Ramos (cell line): Measurements from ENCODE around the gene MMS19.
"Not testable (repeated sequence)": the region's sequence is repeated elsewhere in the genome, so short reads cannot be mapped to it uniquely, and the experiment has no call there.

Source experiments
- in situ Hi-C: fragments of 300-500 bp; cut with MboI; formaldehyde crosslinking; loops from one replicate; pipeline ENCODE4 v1.14.3; 2022; ENCODE audit warnings: low sequenced_read_pairs; ENCODE audit not compliant: unreplicated experiment

Gene MMS19

DNA sequence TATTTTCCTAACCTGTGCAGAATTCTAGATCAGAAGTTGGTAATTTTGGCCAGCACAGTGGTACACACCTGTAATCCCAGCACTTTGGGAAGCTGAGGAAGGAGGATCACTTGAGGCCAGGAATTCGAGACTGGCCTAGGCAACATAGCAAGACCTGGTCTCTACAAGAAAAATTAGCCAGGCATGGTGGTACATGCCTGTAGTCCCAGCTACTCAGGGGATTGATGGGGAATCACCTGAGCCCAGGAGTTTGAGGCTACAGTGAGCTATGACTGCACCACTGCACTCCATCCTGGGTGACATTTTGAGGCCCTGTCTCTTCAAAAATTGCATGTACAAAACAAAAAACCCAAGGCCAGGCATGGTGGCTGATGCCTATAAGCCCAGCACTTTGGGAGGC, 63.7 kb downstream of the MMS19 start:
- in situ Hi-C loops: no loop called here

DNA sequence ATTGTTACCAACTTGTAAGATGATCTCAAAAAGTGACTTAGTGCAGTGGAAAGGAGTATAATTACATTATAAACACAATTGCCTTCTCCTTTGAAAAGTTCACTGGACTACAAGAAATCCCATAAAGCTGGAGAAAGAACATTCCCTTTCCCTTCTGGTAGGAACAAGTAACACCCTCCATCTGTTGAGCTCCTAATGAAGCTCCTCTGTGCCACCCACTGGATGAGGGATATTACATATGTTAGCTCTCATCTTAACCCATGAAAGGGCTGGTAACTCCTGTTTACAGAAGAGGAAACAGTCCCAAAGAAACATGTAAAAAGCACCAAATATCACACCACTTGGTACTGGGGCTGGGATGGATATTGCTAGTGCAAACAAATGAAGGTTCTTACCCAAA, 64.2 kb downstream of the MMS19 start:
- in situ Hi-C loops: no loop called here

DNA sequence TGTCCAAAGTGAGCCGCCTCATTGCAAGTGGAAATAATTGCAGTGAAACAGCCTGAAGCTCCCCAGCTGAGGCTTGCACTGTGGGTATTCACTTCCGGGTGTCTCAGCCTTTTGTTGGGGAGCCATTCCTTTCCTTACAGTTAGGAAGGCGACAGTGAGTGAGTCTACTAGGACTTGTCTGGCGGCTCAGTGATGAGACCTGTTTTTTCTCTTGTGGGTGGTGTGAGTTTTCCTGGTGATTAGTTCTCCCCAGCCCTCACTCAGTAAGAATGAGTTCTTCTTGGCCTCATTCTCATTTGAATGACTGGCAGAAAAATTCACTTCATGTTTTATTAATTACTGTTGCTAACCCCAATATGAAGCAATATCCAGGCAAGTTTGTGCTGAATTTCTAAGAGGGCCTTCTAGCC, 69.6 kb downstream of the MMS19 start:
- in situ Hi-C loops: no loop called here

DNA sequence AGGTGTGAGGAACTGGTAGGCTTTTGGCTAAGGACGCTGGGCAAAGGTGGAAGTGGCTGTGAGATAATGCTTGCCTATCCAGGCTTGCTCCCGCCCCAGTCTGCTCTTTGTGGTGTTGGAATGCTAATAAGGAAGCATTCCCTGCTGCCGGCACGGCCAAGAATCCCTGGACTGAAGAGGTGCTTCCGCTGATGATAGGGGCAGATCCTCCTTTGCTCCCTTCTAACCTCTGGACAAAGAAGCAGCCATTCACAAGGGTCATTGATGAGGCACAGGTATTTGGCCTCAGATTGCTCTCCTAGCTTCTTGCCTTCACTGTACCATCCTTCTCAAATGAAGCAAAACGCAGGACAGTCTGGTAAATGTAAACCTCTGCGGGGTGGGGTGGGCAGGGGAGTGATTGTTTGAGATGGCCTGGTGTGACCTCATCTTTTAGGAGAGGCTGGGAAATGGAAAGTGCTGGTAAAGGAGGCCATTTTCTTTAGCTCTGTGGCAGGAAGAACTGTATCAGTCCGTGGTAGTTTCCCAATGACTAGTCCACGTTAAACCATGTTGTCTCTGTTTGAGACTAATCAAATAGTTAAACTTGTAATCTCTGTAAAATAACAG, 70.5 kb downstream of the MMS19 start:
- in situ Hi-C loops: no loop called here

DNA sequence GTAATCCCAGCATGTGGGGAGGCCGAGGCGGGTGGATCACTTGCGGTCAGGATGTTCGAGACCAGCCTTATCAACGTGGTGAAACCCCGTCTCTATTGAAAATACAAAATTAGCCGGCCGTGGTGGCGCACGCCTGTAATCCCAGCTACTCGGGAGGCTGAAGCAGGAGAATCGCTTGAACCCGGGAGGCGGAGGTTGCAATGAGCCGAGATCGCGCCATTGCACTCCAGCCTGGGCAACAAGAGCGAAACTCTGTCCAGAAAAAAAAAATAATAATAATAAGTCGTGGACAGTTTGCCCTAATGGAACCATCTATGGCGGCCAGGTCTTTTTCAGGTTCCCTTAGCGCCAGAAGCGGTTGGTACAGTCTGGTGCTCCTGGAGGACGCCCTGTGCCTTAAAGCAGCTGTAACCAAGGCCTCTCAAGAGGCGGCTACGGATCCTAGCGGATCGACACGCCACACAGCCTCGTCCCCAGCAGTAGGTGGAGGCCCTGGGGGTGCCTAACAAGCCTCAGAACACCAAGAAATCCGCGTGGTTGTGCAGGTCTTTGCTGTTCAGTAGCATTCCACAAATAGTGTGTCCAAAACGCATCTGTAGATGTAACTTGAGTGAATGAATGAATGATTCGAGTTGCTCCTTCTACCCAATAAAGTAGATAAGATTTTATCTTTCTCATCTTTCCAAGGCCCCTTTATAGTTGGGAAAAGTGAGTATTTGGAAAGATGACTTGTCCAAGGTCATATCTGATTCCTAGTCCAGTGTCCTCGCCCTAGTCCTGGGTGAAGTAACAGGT, 71.2 kb downstream of the MMS19 start:
- in situ Hi-C loops: no loop called here

DNA sequence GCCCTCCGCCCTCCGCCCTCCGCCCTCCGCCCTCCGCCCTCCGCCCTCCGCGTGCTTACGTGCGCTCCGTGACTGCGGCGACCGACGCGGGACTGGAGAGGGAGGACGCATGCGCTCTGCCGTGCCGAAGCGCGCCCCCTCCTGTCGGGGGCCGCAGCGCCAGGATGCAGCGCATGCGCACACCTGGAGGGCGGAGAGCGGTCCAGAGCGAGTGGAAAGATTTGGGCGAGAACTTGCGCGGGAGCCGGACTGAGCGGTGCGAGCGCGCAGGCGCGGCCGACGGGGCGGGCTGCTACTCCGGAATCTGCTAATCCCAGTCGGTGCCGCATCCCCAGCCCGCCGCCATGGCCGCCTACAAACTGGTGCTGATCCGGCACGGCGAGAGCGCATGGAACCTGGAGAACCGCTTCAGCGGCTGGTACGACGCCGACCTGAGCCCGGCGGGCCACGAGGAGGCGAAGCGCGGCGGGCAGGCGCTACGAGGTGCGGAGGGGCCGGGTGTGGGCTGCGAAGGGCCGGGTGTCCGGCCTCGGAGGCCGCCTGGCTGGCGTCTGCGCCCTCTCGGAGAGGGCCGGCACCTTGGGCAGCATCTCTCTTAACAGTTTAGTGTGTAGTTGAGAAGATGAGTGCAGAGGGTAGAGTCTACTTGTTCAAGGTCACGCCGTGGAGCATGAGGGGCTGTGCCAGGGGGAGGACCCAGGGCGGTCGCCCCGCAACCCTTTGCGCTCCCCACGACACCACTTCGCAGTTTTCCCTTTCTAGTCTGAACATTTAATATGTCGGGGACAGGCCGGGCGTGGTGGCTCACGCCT, 72.1 kb downstream of the MMS19 start, which contains the start of gene PGAM1:
PGAM1 (plus strand) TSS at position 228 of the 812 bp plus-strand sequence; CDS start at position 345, 117 bp downstream.
- in situ Hi-C loops: no loop called here

DNA sequence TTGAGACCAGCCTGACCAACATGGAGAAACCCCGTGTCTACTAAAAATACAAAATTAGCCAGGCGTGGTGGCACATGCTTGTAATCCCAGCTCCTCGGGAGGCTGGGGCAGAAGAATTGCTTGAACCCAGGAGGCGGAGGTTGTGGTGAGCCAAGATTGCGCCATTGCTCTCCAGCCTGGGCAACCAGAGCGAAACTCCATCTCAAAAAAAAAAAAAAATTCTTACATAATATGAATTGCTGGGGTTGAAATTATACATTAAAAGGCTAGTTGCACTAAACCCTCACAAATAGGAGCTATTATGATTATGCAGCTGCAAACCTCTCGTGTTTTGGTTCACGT, 74.5 kb downstream of the MMS19 start:
- in situ Hi-C loops: not testable (repeated sequence)

DNA sequence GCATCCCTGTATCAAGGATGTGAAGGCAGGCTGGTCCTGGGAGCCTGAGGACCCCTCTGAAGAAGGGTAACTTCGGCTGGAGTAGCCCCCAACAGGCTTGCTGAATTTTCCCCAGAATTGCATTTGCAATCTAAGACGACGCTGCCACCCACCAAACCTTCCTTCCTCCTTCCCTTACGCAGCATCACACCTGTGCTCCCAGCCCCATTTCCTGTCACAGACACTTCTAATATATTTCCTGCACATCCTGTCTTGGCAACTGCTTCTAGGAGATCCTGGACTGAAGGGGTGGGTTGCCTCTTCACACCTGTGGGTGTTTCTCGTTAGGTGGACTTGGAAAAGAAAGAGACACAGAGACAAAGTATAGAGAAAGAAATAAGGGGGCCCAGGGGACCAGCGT, 81.7 kb downstream of the MMS19 start:
- in situ Hi-C loops: no loop called here

DNA sequence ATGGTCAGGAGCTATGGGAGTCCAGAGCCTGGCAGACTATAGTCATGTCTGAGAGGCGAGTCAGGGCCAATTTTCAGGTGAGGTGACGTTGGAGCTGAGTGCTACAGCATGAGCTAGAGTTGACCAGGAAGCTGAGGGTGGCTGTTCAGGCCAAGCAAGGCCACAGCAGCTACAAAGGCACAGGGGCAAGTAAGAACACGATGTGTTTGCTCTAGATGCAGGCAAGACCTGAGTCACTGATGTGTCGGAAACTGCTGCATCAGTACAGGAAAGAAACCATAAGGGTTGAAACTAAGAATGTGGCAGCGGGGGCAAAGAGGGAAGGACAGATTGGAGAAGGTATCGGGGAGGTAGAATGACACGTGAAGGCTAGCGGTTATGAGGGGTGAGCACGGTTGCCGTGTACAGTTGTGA, 85.3 kb downstream of the MMS19 start:
- in situ Hi-C loops: no loop called here

DNA sequence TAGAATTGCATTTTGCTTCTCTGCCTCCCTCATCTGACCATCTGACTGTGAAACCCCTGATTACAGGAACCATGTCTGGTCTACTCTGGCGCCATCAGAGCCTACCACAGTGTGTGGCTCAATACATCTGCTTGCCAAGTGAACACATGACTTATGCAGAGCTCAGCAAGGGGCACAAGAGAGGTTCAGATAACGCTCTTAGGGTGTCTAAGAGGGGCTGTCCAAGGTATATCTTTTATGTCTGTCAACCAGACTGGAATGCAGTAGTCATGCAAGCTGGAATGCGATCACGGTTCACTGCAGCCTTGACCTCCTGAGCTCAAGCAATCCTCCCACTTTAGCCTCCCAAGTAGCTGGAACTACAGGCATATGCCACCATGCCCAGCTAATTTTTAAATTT, 86.8 kb downstream of the MMS19 start:
- in situ Hi-C loops: no loop called here

DNA sequence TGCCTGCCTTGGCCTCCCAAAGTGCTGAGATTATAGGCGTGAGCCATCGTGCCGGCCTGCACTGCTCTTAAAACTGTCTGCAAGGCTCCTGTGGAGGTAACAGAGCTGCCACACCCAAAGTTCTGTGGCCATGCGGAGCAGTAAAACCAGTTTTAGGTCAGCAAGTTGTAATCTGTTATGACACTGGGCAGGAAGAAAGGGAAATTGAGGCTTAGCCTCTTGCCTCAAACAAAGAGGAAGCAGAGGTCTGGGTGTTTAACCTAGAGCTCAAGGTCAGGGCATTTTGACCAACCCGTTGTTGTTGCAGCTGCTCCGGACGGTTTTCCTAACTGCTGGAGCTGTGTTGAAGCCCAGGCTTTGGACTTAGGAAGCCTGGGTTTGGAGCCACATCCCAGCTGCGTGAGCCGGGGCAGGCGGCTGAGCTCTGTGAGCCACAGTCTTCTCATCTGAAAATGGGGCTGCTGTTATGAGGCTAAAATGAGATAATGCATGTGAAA, 89.7 kb downstream of the MMS19 start:
- in situ Hi-C loops: no loop called here
